SK-N-SH (cell line): Measurements from ENCODE around the gene RIMS4. TPM values are rescaled to one million over a fixed set of nuclear protein-coding genes. Genes with fewer than 3 reads are reported as not detected.

ENCODE experiments used
- CTCF ChIA-PET: fragments of 300-600, 350-600 bp; formaldehyde crosslinking; extraction: SDS; loops from one replicate; lab custom pipeline; 2021; lab: Yijun Ruan, JAX
- POLR2A ChIA-PET: fragments of 350-600 bp; sonication (Branson Sonifier 250); formaldehyde crosslinking; extraction: SDS; loops from one replicate; lab custom pipeline; 2020; ENCODE audit warnings: antibody characterized with exemption, inconsistent platforms; lab: Yijun Ruan, JAX
- DNase-seq: peaks from one replicate; pipeline ENCODE4 v3.0.0; 2012
- H2AFZ ChIP-seq: fragments of 200-600 bp; sonication (generic); 2 replicates; pipeline ENCODE4 v1.8.1; 2016; ENCODE audit warnings: antibody characterized with exemption, mild to moderate bottlenecking, low read depth
- H3F3A ChIP-seq: fragments of 200-600 bp; sonication (generic); replicated peaks from 2 replicates; pipeline ENCODE3; 2016; ENCODE audit warnings: antibody characterized with exemption, mild to moderate bottlenecking; ENCODE audit not compliant: insufficient read depth
- H3K27ac ChIP-seq, 2 experiments: fragments of 200-500 bp in 1 of 2; fragments of 200-600 bp in 1 of 2; sonication (Bioruptor generic) in 1 of 2; sonication (generic), shearing (Covaris generic) in 1 of 2; 2 replicates each; pipeline versions ENCODE4 v1.5.1 to v1.6.1; 2014 to 2016; ENCODE audit warnings: low read depth in 2 of 2, inconsistent platforms in 1 of 2, low read length in 1 of 2, mild to moderate bottlenecking in 1 of 2, mixed read lengths in 1 of 2
- H3K27me3 ChIP-seq: fragments of 200-600 bp; sonication (generic), shearing (Covaris generic); 2 replicates; pipeline ENCODE4 v1.6.1; 2016; ENCODE audit warnings: mixed run types; ENCODE audit not compliant: insufficient read depth
- H3K36me3 ChIP-seq, 2 experiments: fragments of 200-500 bp in 1 of 2; fragments of 200-600 bp in 1 of 2; sonication (Bioruptor generic) in 1 of 2; sonication (generic) in 1 of 2; replicated peaks in 1 of 2; 2 replicates each; pipeline versions ENCODE3 to v1.5.1; 2014 to 2016; ENCODE audit warnings: low read length in 1 of 2, mild to moderate bottlenecking in 1 of 2; ENCODE audit not compliant: insufficient read depth in 2 of 2, control insufficient read depth in 1 of 2
- H3K4me1 ChIP-seq, 2 experiments: fragments of 200-500 bp in 1 of 2; fragments of 200-600 bp in 1 of 2; sonication (Bioruptor generic) in 1 of 2; sonication (generic), shearing (Covaris generic) in 1 of 2; 2 replicates each; pipeline versions ENCODE4 v1.5.1 to v1.6.1; 2014 to 2016; ENCODE audit warnings: low read depth in 1 of 2, low read length in 1 of 2, mixed run types in 1 of 2; ENCODE audit not compliant: insufficient read depth in 2 of 2, control insufficient read depth in 1 of 2
- H3K4me2 ChIP-seq: fragments of 200-600 bp; sonication (generic), shearing (Covaris generic); 2 replicates; pipeline ENCODE4 v1.6.1; 2017; ENCODE audit warnings: mixed run types
- H3K4me3 ChIP-seq, 2 experiments: fragments of 200-500 bp in 1 of 2; fragments of 200-600 bp in 1 of 2; sonication (Bioruptor generic) in 1 of 2; sonication (generic), shearing (Covaris generic) in 1 of 2; 2 replicates each; pipeline versions ENCODE4 v1.5.1 to v1.8.1; 2014 to 2016; ENCODE audit warnings: low read depth in 2 of 2, inconsistent platforms in 1 of 2, low read length in 1 of 2, mild to moderate bottlenecking in 1 of 2, mixed read lengths in 1 of 2, moderate library complexity in 1 of 2
- H3K79me2 ChIP-seq: fragments of 200-600 bp; sonication (generic); 2 replicates; pipeline ENCODE4 v1.8.1; 2017; ENCODE audit warnings: mild to moderate bottlenecking; ENCODE audit not compliant: insufficient read depth
- H3K9ac ChIP-seq: fragments of 200-600 bp; sonication (generic); 2 replicates; pipeline ENCODE4 v1.6.1; 2017; ENCODE audit warnings: mixed run types
- H3K9me2 ChIP-seq: fragments of 200-600 bp; sonication (generic); 2 replicates; pipeline ENCODE4 v1.6.1; 2017; ENCODE audit warnings: mixed run types
- H3K9me3 ChIP-seq: fragments of 200-600 bp; sonication (generic); 2 replicates; pipeline ENCODE4 v1.6.1; 2017; ENCODE audit warnings: mixed run types, mild to moderate bottlenecking, moderate library complexity
- H4K20me1 ChIP-seq: fragments of 200-600 bp; sonication (generic); 2 replicates; pipeline ENCODE4 v1.6.1; 2017; ENCODE audit warnings: mild to moderate bottlenecking, mixed run types; ENCODE audit not compliant: insufficient read depth
- CHD2 ChIP-seq: fragments of 150-350 bp; IDR thresholded peaks from 2 replicates; pipeline ENCODE4 v1.6.1; 2018; ENCODE audit warnings: low read length; ENCODE audit not compliant: partially characterized antibody
- CTCF ChIP-seq: fragments of 200-600 bp; sonication (generic); IDR thresholded peaks from 2 replicates; pipeline ENCODE4 v1.6.1; 2017; ENCODE audit warnings: antibody characterized with exemption, mild to moderate bottlenecking, moderate library complexity
- EZH2phosphoT487 ChIP-seq: fragments of 200-600 bp; sonication (generic); IDR thresholded peaks from 2 replicates; pipeline ENCODE4 v1.6.1; 2017; ENCODE audit warnings: low read depth, mixed run types, mild to moderate bottlenecking, antibody characterized with exemption, moderate library complexity, borderline replicate concordance
- FOSL2 ChIP-seq: IDR thresholded peaks from 2 replicates; pipeline ENCODE4 v1.4.0; 2012; ENCODE audit warnings: low read depth, mild to moderate bottlenecking, moderate library complexity, borderline replicate concordance
- FOXJ3 ChIP-seq: sonication (generic); formaldehyde crosslinking; IDR thresholded peaks from 2 replicates; pipeline ENCODE4 v1.5.1; 2020; ENCODE audit warnings: mild to moderate bottlenecking, missing genetic modification reagents
- GATA2 ChIP-seq: sonication (generic); formaldehyde crosslinking; IDR thresholded peaks from 2 replicates; pipeline ENCODE4 v1.5.0; 2020; ENCODE audit warnings: mild to moderate bottlenecking, missing genetic modification reagents
- MAX ChIP-seq: IDR thresholded peaks from 2 replicates; pipeline ENCODE4 v1.4.0; 2012; ENCODE audit warnings: low read depth
- MXI1 ChIP-seq: IDR thresholded peaks from 2 replicates; pipeline ENCODE4 v1.6.1; 2012; ENCODE audit warnings: mild to moderate bottlenecking, low read depth, low read length, improper control_type of control experiment
- NRF1 ChIP-seq: IDR thresholded peaks from 2 replicates; pipeline ENCODE4 v1.6.1; 2012; ENCODE audit warnings: low read depth, mild to moderate bottlenecking, low read length
- RFX5 ChIP-seq: IDR thresholded peaks from 2 replicates; pipeline ENCODE4 v1.6.1; 2012; ENCODE audit warnings: mild to moderate bottlenecking, improper control_type of control experiment, low read length
- SIN3A ChIP-seq: IDR thresholded peaks from 2 replicates; pipeline ENCODE4 v1.6.1; 2012; ENCODE audit warnings: low read depth, mild to moderate bottlenecking, low read length, moderate library complexity, borderline replicate concordance
- TCF12 ChIP-seq: IDR thresholded peaks from 2 replicates; pipeline ENCODE4 v1.4.0; 2012
- USF1 ChIP-seq: IDR thresholded peaks from 2 replicates; pipeline ENCODE4 v1.4.0; 2012; ENCODE audit warnings: low read depth, borderline replicate concordance
- ZBTB33 ChIP-seq: IDR thresholded peaks from 2 replicates; pipeline ENCODE4 v1.4.0; 2012; ENCODE audit warnings: low read depth, borderline replicate concordance
- WGBS: methylation state at CpG from one replicate; pipeline ENCODE4 v1.1.6; 2017; ENCODE audit warnings: low lambda C conversion rate; 5-methylcytosine and 5-hydroxymethylcytosine counted together
- polyA plus RNA-seq, 3 experiments: library from polyadenylated mRNA; depleted of rRNA; stranded (reverse); fragments of >200 nt; gene quantifications; 2 replicates each; pipeline ENCODE4 v1.2.3, GENCODE V29; 2012

RIMS4 gene
- polyA plus RNA-seq, 1 of the 3 experiments (the other 2 are of a cell fraction) = 0.13 TPM

- TF ChIP-seq MAX (no peak), EZH2phosphoT487 (no peak), GATA2 (no peak), SIN3A (no peak), MXI1 (no peak), FOSL2 (no peak), CHD2 (no peak), FOXJ3 (CRISPR knock-in tag) (no peak), ZBTB33 (no peak), USF1 (no peak), CTCF (no peak), RFX5 (no peak), NRF1 (no peak), TCF12 (no peak)
- Histone ChIP-seq H3K4me3 (no peak overlapping the region), H3K9me2 (no peaks in the 10 kb centered on the region), H3K27ac (no peak overlapping the region), H3K9me3 (no peaks in the 10 kb centered on the region), H3K79me2 (no peaks in the 10 kb centered on the region), H3K4me2 (no peak overlapping the region), H2AFZ (no peak overlapping the region), H3K9ac (no peak overlapping the region), H3K36me3 (no peaks in the 10 kb centered on the region), H3K27me3 (no peaks in the 10 kb centered on the region), H3K4me1 (peaks cover 0 to 12% of the 10 kb centered on the region in 2 experiments; a peak in 1 of 4 replicates), H3F3A (no peaks in the 10 kb centered on the region), H4K20me1 (no peaks in the 10 kb centered on the region)
- 23% methylated on average over 3 of the region's 3 CpGs for WGBS
- CTCF ChIA-PET = interaction anchor here (7.6 kb wide), 1 partner anchor 34 kb away, joined by 62 read pairs; the partner anchor contains the start of gene KCNK15
- POLR2A ChIA-PET = no interaction called here
- no peak for DNase-seq
Measured at GRCh38 chr20:44781118-44781517, 29.2 kb downstream of the RIMS4 start.
